Endothelial cell of umbilical vein (primary cell): ENCODE data around the gene HSPA8. TPM values are rescaled to one million over a fixed set of nuclear protein-coding genes. Genes with fewer than 3 reads are reported as not detected.

Experiments
- BruUV-seq: library from RNA; stranded (reverse); fragments of 400-500 nt; replicated peaks from 2 replicates; lab custom pipeline; 2021; lab: Mats Ljungman, UMichigan
- CTCF ChIA-PET: fragments of 300-600, 350-600 bp; sonication (Branson Sonifier 250); formaldehyde crosslinking; loops from one replicate; lab custom pipeline; 2021; ENCODE audit warnings: antibody characterized with exemption, inconsistent platforms; lab: Charles Lee
- POLR2A ChIA-PET: fragments of 300-600, 350-600 bp; sonication (Branson Sonifier 250); formaldehyde crosslinking; loops from one replicate; lab custom pipeline; 2021; ENCODE audit warnings: antibody characterized with exemption, inconsistent platforms; lab: Charles Lee
- DNase-seq: peaks from one replicate; pipeline ENCODE4 v3.0.0-alpha.2; 2011; ENCODE audit warnings: low read depth, low spot score
- FAIRE-seq: peaks from 2 replicates; lab custom pipeline; 2011; peaks lifted over from hg19 to GRCh38; lab: Jason Lieb, UNC
- H2AFZ ChIP-seq: 2 replicates; pipeline ENCODE4 v1.6.0; 2012; ENCODE audit warnings: low read depth, low read length, control low read depth, inconsistent platforms
- H3K27ac ChIP-seq: 2 replicates; pipeline ENCODE4 v1.5.1; 2011; ENCODE audit warnings: low read depth, mild to moderate bottlenecking, control low read depth, low read length, moderate library complexity; ENCODE audit not compliant: insufficient read depth
- H3K27me3 ChIP-seq, 2 experiments: 2 replicates each; pipeline versions ENCODE4 v1.6.0 to v1.6.1; 2011; ENCODE audit warnings: low read length in 2 of 2, mixed read lengths in 1 of 2; ENCODE audit not compliant: control insufficient read depth in 2 of 2, insufficient read depth in 2 of 2
- H3K36me3 ChIP-seq, 2 experiments: 2 replicates in 1 of 2; 3 replicates in 1 of 2; pipeline ENCODE4 v1.5.1; 2011; ENCODE audit warnings: low read length in 2 of 2, mild to moderate bottlenecking in 1 of 2, moderate library complexity in 1 of 2; ENCODE audit not compliant: control insufficient read depth in 2 of 2, insufficient read depth in 2 of 2; ENCODE audit errors: extremely low read depth in 1 of 2
- H3K4me1 ChIP-seq: 3 replicates; pipeline ENCODE4 v1.5.1; 2011; ENCODE audit warnings: mild to moderate bottlenecking, low read length; ENCODE audit not compliant: control insufficient read depth, insufficient read depth; ENCODE audit errors: extremely low read depth
- H3K4me2 ChIP-seq: 2 replicates; pipeline ENCODE4 v1.6.1; 2011; ENCODE audit warnings: low read length, control low read depth, mixed read lengths; ENCODE audit not compliant: insufficient read depth
- H3K4me3 ChIP-seq, 3 experiments: fragments of 200-600 bp in 1 of 3; sonication (generic), shearing (Covaris generic) in 1 of 3; replicated peaks in 1 of 3; 2 replicates each; pipeline ENCODE4 v1.5.1; 2011 to 2016; ENCODE audit warnings: control low read depth in 3 of 3, low read length in 3 of 3, mild to moderate bottlenecking in 2 of 3, inconsistent platforms in 1 of 3, low read depth in 1 of 3, moderate library complexity in 1 of 3; ENCODE audit not compliant: insufficient read depth in 1 of 3
- H3K79me2 ChIP-seq: 2 replicates; pipeline ENCODE4 v1.6.0; 2012; ENCODE audit warnings: low read length, inconsistent platforms; ENCODE audit not compliant: control insufficient read depth, insufficient read depth
- H3K9ac ChIP-seq: replicated peaks from 2 replicates; pipeline ENCODE3; 2011; ENCODE audit warnings: low read length, control low read depth; ENCODE audit not compliant: insufficient read depth; ENCODE audit errors: extremely low read depth
- H3K9me1 ChIP-seq: replicated peaks from 3 replicates; pipeline ENCODE4 v1.6.0; 2011; ENCODE audit warnings: mild to moderate bottlenecking, low read length; ENCODE audit not compliant: control insufficient read depth, insufficient read depth; ENCODE audit errors: extremely low read depth
- H3K9me3 ChIP-seq: replicated peaks from 2 replicates; pipeline ENCODE4 v1.5.1; 2012; ENCODE audit warnings: low read length, inconsistent platforms; ENCODE audit not compliant: control insufficient read depth, insufficient read depth
- H4K20me1 ChIP-seq: replicated peaks from 2 replicates; pipeline ENCODE3; 2011; ENCODE audit warnings: mild to moderate bottlenecking, low read length; ENCODE audit not compliant: control insufficient read depth, insufficient read depth; ENCODE audit errors: extremely low read depth
- FOS ChIP-seq: IDR thresholded peaks from 2 replicates; pipeline ENCODE4 v1.6.1; 2011; ENCODE audit warnings: mild to moderate bottlenecking, low read length, moderate library complexity, borderline replicate concordance; ENCODE audit not compliant: insufficient read depth
- GATA2 ChIP-seq: IDR thresholded peaks from 2 replicates; pipeline ENCODE4 v1.7.0; 2011; ENCODE audit warnings: low read depth, mild to moderate bottlenecking, moderate library complexity, mixed read lengths, low read length; ENCODE audit not compliant: insufficient read length, insufficient read depth
- JUN ChIP-seq: IDR thresholded peaks from 2 replicates; pipeline ENCODE4 v1.6.1; 2011; ENCODE audit warnings: borderline replicate concordance, low read depth; ENCODE audit not compliant: insufficient read length, insufficient read depth
- POLR2AphosphoS5 ChIP-seq: IDR thresholded peaks from 2 replicates; pipeline ENCODE4 v1.6.1; 2012; ENCODE audit warnings: low read depth, mild to moderate bottlenecking, control low read depth, low read length, moderate library complexity; ENCODE audit not compliant: insufficient read depth
- dilution Hi-C: fragments of 300-500 bp; cut with MboI; formaldehyde crosslinking; loops from one replicate; pipeline ENCODE4 v1.15.0; 2019; ENCODE audit warnings: low sequenced_read_pairs; ENCODE audit not compliant: extremely low pct_ligation_motif_present
- intact Hi-C: fragments of 100-400 bp; cut with micrococcal nuclease; formaldehyde crosslinking; loops from one replicate; pipeline ENCODE4 v1.10.0; 2022
- polyA plus RNA-seq, 4 experiments: library from polyadenylated mRNA; depleted of rRNA in 3 of 4; stranded (reverse) in 3 of 4; unstranded in 1 of 4; fragments of >200 nt; gene quantifications; 2 replicates each; pipeline versions ENCODE4 v1.2.1 to v1.2.3, GENCODE V29; 2011 to 2012; ENCODE audit warnings: missing spikeins in 1 of 4
- total RNA-seq: library from RNA; stranded (reverse); gene quantifications from 2 replicates; pipeline ENCODE4 v1.2.3, GENCODE V29; 2021
- TF ChIP-seq, protein P1 (sequence below), 2 donors: IDR thresholded peaks; 1 replicate in 1 of 2; 2 replicates in 1 of 2; pipeline ENCODE4 v1.5.1; 2011; ENCODE audit warnings: low read length in 2 of 2, mild to moderate bottlenecking in 2 of 2, moderate library complexity in 2 of 2, control low read depth in 1 of 2, inconsistent platforms in 1 of 2, low read depth in 1 of 2; ENCODE audit not compliant: insufficient read depth in 1 of 2; ENCODE audit errors: extremely low read depth in 1 of 2

The HSPA8 gene
- total and polyA plus RNA-seq, 2 donors (not counting 3 experiments of a cell fraction or from before 2014, with no cell fraction given) = 1,383 to 1,728 TPM

GRCh38 chr11:123047266-123047946, 14.5 kb downstream of the HSPA8 start:
- H2AFZ ChIP-seq = no peak overlapping the region
- H3K79me2 ChIP-seq = no peaks in the 10 kb centered on the region
- H3K27me3 ChIP-seq = peaks cover 0 to 4% of the 10 kb centered on the region in 2 experiments
- H3K9me1 ChIP-seq = no peaks in the 10 kb centered on the region
- intact Hi-C loops (no loop called here), dilution Hi-C loops (no loop called here)
- TF ChIP-seq POLR2AphosphoS5 = no peak
- no peak for TF ChIP-seq JUN
- TF ChIP-seq GATA2 = no peak
- no peak for TF ChIP-seq FOS
- BruUV-seq = no TSS peak
- ChIA-PET POLR2A (no interaction called here), CTCF (interaction anchor here (1.2 to 4.0 kb wide), 6 partner anchors 10 to 214 kb away, joined by 3 to 34 read pairs (median 8); no protein-coding TSS in a partner anchor)
- H3K4me3 ChIP-seq = no peak overlapping the region
- FAIRE-seq (no peak), DNase-seq (no peak)
- H3K36me3 ChIP-seq = no peaks in the 10 kb centered on the region
- no peaks in the 10 kb centered on the region for H3K9me3 ChIP-seq
- no peak overlapping the region for H3K27ac ChIP-seq
- no peaks in the 10 kb centered on the region for H4K20me1 ChIP-seq
- H3K4me1 ChIP-seq = no peaks in the 10 kb centered on the region
- no peak overlapping the region for H3K4me2 ChIP-seq
- H3K9ac ChIP-seq = no peak overlapping the region

DNA sequence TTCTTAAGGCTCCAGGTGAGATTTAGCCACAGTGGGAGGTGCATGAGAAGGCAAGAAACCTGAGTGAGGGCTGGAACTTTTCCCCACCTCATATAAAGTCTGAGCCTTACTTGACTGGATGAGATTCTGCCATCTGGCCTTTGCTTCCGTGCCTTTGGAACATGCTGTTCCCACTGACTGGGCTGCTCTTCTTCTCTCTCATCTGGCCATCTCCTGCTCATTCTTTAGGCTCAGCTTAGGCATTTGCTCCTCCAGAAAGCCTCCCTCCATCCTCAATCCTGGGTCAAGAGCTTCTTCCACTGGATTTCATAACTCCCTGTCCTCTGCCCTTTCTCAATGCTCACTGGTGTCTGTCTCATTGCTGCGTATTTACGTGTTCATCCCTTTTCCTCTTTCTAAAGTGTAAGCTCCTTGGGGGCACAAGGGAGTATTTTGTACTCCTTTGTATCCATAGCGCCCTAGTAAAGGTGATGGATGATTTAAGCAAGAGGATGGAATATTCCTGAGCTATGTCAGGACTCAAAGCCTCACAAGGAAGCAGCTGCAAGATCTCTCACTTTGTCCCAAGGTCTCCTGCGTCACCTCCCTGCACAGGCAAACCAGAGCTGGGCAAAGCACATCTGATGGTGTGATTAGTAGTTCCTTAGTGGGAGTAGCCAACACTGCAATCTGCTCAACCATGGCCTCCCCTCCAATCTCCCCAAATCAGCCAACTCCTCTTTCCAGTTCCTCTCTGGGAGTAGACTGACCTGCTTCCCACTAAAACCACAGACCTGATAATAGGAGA, 15.3 kb downstream of the HSPA8 start:
- Histone ChIP-seq H3K27me3 (peaks cover 0 to 4% of the 10 kb centered on the region in 2 experiments), H4K20me1 (no peaks in the 10 kb centered on the region), H3K79me2 (no peaks in the 10 kb centered on the region), H3K4me1 (no peaks in the 10 kb centered on the region), H3K27ac (no peak overlapping the region), H3K4me2 (no peak overlapping the region), H2AFZ (no peak overlapping the region), H3K9ac (no peak overlapping the region), H3K4me3 (no peak overlapping the region), H3K36me3 (no peaks in the 10 kb centered on the region), H3K9me1 (no peaks in the 10 kb centered on the region), H3K9me3 (no peaks in the 10 kb centered on the region)
- intact Hi-C loops (no loop called here), dilution Hi-C loops (no loop called here)
- TF ChIP-seq, protein P1, sequence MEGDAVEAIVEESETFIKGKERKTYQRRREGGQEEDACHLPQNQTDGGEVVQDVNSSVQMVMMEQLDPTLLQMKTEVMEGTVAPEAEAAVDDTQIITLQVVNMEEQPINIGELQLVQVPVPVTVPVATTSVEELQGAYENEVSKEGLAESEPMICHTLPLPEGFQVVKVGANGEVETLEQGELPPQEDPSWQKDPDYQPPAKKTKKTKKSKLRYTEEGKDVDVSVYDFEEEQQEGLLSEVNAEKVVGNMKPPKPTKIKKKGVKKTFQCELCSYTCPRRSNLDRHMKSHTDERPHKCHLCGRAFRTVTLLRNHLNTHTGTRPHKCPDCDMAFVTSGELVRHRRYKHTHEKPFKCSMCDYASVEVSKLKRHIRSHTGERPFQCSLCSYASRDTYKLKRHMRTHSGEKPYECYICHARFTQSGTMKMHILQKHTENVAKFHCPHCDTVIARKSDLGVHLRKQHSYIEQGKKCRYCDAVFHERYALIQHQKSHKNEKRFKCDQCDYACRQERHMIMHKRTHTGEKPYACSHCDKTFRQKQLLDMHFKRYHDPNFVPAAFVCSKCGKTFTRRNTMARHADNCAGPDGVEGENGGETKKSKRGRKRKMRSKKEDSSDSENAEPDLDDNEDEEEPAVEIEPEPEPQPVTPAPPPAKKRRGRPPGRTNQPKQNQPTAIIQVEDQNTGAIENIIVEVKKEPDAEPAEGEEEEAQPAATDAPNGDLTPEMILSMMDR (IDR thresholded peaks at IDR 0.05; ENCODE audit: extremely low read depth in 1 of 2, insufficient read depth in 1 of 2, low read depth in 1 of 2, low read length in 2 of 2) = no peak
- POLR2A ChIA-PET = no interaction called here
- DNase-seq = no peak
- no peak for FAIRE-seq
- CTCF ChIA-PET = interaction anchor here (0.8 to 4.0 kb wide), 7 partner anchors 8 to 183 kb away, joined by 3 to 34 read pairs (median 10); no protein-coding TSS in a partner anchor
- no TSS peak for BruUV-seq
